Pancreas (tissue), 10 donors: Measurements from ENCODE around the gene STK39. TPM values are rescaled to one million over a fixed set of nuclear protein-coding genes. Genes with fewer than 3 reads are reported as not detected.

Experiments
- ATAC-seq, 4 donors: fragments of 200-7000 bp; cut with Tn5 transposase; one replicate each; pipeline versions ENCODE4 v1.8.0 to v1.9.1; 2020; ENCODE audit warnings: mild to moderate bottlenecking in 4 of 4, moderate library complexity in 4 of 4
- DNase-seq, 6 donors: peaks; one replicate each; pipeline ENCODE4 v3.0.0-alpha.2; 2020
- FAIRE-seq: peaks from 2 replicates; lab custom pipeline; 2012; peaks lifted over from hg19 to GRCh38; lab: Jason Lieb, UNC
- H3K27ac ChIP-seq, 4 donors: fragments of 200-600 bp; sonication (generic); 1 replicate in 3 of 4; 2 replicates in 1 of 4; pipeline versions ENCODE4 v1.5.0 to v1.8.0; 2020
- H3K27me3 ChIP-seq, 4 donors: fragments of 200-600 bp; one replicate each; pipeline ENCODE4 v1.8.0; 2021
- H3K36me3 ChIP-seq, 3 donors: fragments of 200-600 bp; sonication (generic) in 1 of 3; one replicate each; pipeline versions ENCODE4 v1.5.0 to v1.8.0; 2020 to 2021
- H3K4me1 ChIP-seq, 3 donors: fragments of 200-600 bp; one replicate each; pipeline ENCODE4 v1.8.0; 2021
- H3K4me3 ChIP-seq, 4 donors: fragments of 200-600 bp; sonication (generic) in 2 of 4; one replicate each; pipeline versions ENCODE4 v1.5.0 to v1.8.0; 2020 to 2021
- H3K9me3 ChIP-seq, 4 donors: fragments of 200-600 bp; one replicate each; pipeline ENCODE4 v1.8.0; 2021
- WGBS, 2 donors: extraction: QIAGEN DNeasy Blood & Tissue Kit; methylation state at CpG; one replicate each; pipeline ENCODE4 v1.1.7; 2013; 5-methylcytosine and 5-hydroxymethylcytosine counted together
- intact Hi-C, 3 donors: fragments of 100-400 bp; cut with DNase I; formaldehyde crosslinking; loops; one replicate each; pipeline versions ENCODE4 v1.11.1 to v1.14.2; 2022
- polyA plus RNA-seq, 2 donors: library from polyadenylated mRNA; stranded (reverse); fragments of 200-250 nt; gene quantifications; one replicate each; pipeline ENCODE4 v1.2.3, GENCODE V29; 2013
- total RNA-seq, 6 donors: library from RNA; stranded (reverse); fragmentation: NEBNext Ultra II Directional in 4 of 6; extraction: Animal tissue kit (Norgen Biotek cat#: 25700) in 4 of 6; gene quantifications; one replicate each; pipeline versions ENCODE4 v1.2.1 to v1.2.4, GENCODE V29; 2021 to 2023
- TF ChIP-seq, protein P1 (sequence below), 4 donors: fragments of 200-600 bp; sonication (generic) in 3 of 4; IDR thresholded peaks; one replicate each; pipeline versions ENCODE4 v1.5.0 to v1.8.0; 2021; ENCODE audit warnings: antibody characterized with exemption in 4 of 4
- donor health status: healthy with polysubstance abuse.
- donor health status: DM: no; HTN: no; CAD: no; lungs with moderate emphysema.
- donor health status: DM: no; HTN: no; CAD: no.
- donor health status: control.
- donor health status: control.
- donor health status: Bipolar disorder and iron deficiency.
- donor health status: DM: yes; HTN: yes; CAD: no.
- donor health status: DM: no; HTN: no; CAD: no.
- donor health status: DM: no; HTN: no; CAD: no.
- donor health status: DM: yes; HTN: yes; CAD: no.

STK39 gene
- total and polyA plus RNA-seq, 8 donors = 9.5 to 23.1 (median 15.5) TPM

DNA sequence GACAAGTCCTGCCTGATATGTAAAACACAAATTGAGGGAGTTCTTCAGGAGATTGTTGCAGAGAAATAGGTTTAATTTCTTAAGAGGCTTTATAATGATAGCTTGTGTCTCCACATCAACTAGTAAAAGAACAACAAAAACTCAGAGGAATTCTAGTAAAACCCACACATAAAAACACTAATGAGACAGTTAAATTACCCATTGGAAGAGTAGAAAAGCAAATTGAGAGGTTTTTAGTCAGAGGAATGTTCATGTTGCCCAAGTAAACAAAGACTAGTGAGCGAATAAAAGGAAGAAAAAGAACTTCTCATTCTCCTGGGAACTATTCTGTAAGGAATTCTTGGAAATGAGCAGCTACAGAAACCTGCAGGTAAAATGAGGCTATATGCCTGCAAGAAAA, 330.6 kb downstream of the STK39 start:
- Histone ChIP-seq H3K4me3 (no peak overlapping the region), H3K4me1 (no peaks in the 10 kb centered on the region), H3K27ac (no peak overlapping the region), H3K9me3 (no peaks in the 10 kb centered on the region), H3K36me3 (no peaks in the 10 kb centered on the region), H3K27me3 (no peaks in the 10 kb centered on the region)
- TF ChIP-seq, protein P1, sequence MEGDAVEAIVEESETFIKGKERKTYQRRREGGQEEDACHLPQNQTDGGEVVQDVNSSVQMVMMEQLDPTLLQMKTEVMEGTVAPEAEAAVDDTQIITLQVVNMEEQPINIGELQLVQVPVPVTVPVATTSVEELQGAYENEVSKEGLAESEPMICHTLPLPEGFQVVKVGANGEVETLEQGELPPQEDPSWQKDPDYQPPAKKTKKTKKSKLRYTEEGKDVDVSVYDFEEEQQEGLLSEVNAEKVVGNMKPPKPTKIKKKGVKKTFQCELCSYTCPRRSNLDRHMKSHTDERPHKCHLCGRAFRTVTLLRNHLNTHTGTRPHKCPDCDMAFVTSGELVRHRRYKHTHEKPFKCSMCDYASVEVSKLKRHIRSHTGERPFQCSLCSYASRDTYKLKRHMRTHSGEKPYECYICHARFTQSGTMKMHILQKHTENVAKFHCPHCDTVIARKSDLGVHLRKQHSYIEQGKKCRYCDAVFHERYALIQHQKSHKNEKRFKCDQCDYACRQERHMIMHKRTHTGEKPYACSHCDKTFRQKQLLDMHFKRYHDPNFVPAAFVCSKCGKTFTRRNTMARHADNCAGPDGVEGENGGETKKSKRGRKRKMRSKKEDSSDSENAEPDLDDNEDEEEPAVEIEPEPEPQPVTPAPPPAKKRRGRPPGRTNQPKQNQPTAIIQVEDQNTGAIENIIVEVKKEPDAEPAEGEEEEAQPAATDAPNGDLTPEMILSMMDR (IDR thresholded peaks at IDR 0.05) = no peak
- FAIRE-seq (no peak), DNase-seq (no peak), ATAC-seq (no peak)
- intact Hi-C loops = no loop called here
- WGBS, 2 donors = 89 to 94% methylated on average over 1 of the region's 1 CpG

DNA sequence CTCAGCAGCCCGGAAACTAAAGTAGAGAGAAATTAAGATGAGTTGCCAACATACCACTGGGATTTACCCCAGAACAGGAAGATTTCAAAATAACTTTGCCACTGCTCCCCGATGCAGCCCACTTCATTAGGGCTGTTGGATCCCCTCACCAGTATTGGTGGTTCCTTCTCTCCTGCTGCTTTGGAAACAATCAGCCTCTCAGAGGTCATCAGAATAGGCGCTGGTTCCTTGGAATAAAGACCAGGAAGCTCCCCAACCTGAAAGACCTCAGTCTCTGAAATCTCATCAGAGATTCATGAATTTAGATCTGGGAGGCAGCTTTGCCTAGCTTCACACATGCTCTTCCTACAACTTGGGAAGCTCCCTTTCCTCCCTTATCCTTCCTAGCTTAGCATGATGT, 332.4 kb downstream of the STK39 start:
- no peaks in the 10 kb centered on the region for H3K27me3 ChIP-seq
- DNase-seq = no peak
- H3K27ac ChIP-seq = no peak overlapping the region
- no peak overlapping the region for H3K4me3 ChIP-seq
- intact Hi-C loops = no loop called here
- TF ChIP-seq, protein P1 (IDR thresholded peaks at IDR 0.05) = no peak
- no peaks in the 10 kb centered on the region for H3K4me1 ChIP-seq
- H3K36me3 ChIP-seq = no peaks in the 10 kb centered on the region
- WGBS, 2 donors = 88 to 94% methylated on average over 3 of the region's 3 CpGs
- H3K9me3 ChIP-seq = no peaks in the 10 kb centered on the region
- FAIRE-seq = no peak
- ATAC-seq = no peak

DNA sequence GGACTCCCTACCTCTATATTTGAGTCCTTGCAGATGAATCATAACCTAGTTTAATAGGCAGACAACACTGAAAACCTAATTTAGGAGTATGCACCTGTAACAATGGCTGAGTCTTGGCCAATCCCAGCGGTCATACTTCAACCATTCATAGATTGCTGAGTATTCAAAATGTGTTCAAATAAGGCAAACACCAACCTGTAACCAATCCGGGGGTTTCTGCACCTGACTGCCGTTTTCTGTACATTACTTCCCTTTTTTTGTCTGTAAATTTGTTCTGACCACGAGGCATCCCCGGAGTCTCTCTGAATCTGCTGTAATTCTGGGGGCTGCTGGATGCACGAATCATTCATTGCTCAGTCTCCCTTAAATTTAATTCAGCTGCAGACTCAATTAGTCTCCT, 338.6 kb downstream of the STK39 start:
- intact Hi-C loops = no loop called here

DNA sequence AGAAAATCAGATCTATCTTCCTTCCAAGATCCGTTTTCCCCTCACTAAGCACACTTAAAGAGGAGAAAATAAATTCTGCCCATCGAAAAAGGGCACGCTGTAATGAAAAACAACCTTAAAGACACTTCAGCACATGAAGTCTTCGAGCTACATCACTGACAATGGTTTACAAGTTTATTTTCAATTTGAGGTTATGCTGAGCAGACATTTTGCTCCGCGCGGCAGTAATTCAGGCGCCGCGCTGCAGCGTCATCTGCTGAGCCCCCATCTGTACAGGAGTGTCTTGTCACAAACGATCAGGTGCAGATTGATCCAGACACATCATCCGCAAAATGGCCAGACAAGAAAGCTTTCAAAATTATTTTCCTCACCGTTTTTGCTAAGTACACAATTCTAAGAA, 341.7 kb downstream of the STK39 start:
- 82 to 87% methylated on average over 14 of the region's 14 CpGs for WGBS, 2 donors
- TF ChIP-seq, protein P1 (IDR thresholded peaks at IDR 0.05) = no peak
- ATAC-seq (no peak), FAIRE-seq (no peak), DNase-seq (no peak)
- no peaks in the 10 kb centered on the region for H3K9me3 ChIP-seq
- H3K4me1 ChIP-seq = no peaks in the 10 kb centered on the region
- no peak overlapping the region for H3K27ac ChIP-seq
- H3K36me3 ChIP-seq = no peaks in the 10 kb centered on the region
- no peaks in the 10 kb centered on the region for H3K27me3 ChIP-seq
- intact Hi-C loops = no loop called here
- H3K4me3 ChIP-seq = no peak overlapping the region

More for the DNA sequence above, 338.6 kb downstream of the STK39 start:
- no peaks in the 10 kb centered on the region for H3K36me3 ChIP-seq
- DNase-seq = no peak
- H3K4me1 ChIP-seq = no peaks in the 10 kb centered on the region
- no peak for FAIRE-seq
- no peak overlapping the region for H3K4me3 ChIP-seq
- WGBS, 2 donors = 81 to 85% methylated on average over 6 of the region's 6 CpGs
- H3K9me3 ChIP-seq = no peaks in the 10 kb centered on the region
- no peak overlapping the region for H3K27ac ChIP-seq
- TF ChIP-seq, protein P1 (IDR thresholded peaks at IDR 0.05) = no peak
- no peak for ATAC-seq
- H3K27me3 ChIP-seq = no peaks in the 10 kb centered on the region

Other genes with a start within 250 kb of the STK39 start
- gene CERS6, start 208.7 kb upstream of the STK39 start, total RNA-seq = 10 to 100 TPM in 2 of 6 donors, 1 to 10 TPM in 4; 4.6 to 18.0 (median 7.6) TPM
- gene CERS6, start 208.7 kb upstream of the STK39 start, polyA plus RNA-seq = 10 to 100 TPM in 1 of 2 donors, 1 to 10 TPM in 1; 3.2 to 11.6 TPM